Endometrial microvascular endothelial cells (primary cell): ENCODE data around the gene NELFB. TPM values are rescaled to one million over a fixed set of nuclear protein-coding genes. Genes with fewer than 3 reads are reported as not detected.

Experiments
- in situ Hi-C: cut with HindIII; loops from 2 replicates; pipeline ENCODE4 v1.10.0; 2017; ENCODE audit warnings: low sequenced_read_pairs, low pct_unique_long_range_greater_than_20kb; ENCODE audit errors: inconsistent ontology term
- total RNA-seq: library from RNA; depleted of rRNA; stranded (reverse); fragments of >200 nt; gene quantifications from one replicate; pipeline ENCODE4 v1.2.3, GENCODE V29; 2015; ENCODE audit errors: inconsistent ontology term

The NELFB gene
- total RNA-seq, 1 donor from 2014 or later, result 72.0 TPM

- in situ Hi-C loops, result no loop called here
These were observed 52.3 kb downstream of the NELFB start for GRCh38 chr9:137307255-137308056.

GRCh38 chr9:137308057-137308619 lies 53.0 kb downstream of the NELFB start:
- in situ Hi-C loops, result no loop called here

GRCh38 chr9:137309368-137310188 lies 54.5 kb downstream of the NELFB start:
- in situ Hi-C loops, result no loop called here

- in situ Hi-C loops, result no loop called here
These were observed 55.3 kb downstream of the NELFB start for GRCh38 chr9:137310189-137311052.

- in situ Hi-C loops, result no loop called here
These were observed 56.3 kb downstream of the NELFB start for GRCh38 chr9:137311171-137311985.

GRCh38 chr9:137311986-137312851 lies 57.1 kb downstream of the NELFB start:
- in situ Hi-C loops, result no loop called here

GRCh38 chr9:137312852-137313325 lies 57.8 kb downstream of the NELFB start:
- in situ Hi-C loops, result no loop called here

GRCh38 chr9:137313326-137313936 lies 58.3 kb downstream of the NELFB start:
- in situ Hi-C loops, result no loop called here

GRCh38 chr9:137313956-137314560 lies 58.9 kb downstream of the NELFB start:
- in situ Hi-C loops, result no loop called here

- in situ Hi-C loops, result no loop called here
These were observed 59.7 kb downstream of the NELFB start for GRCh38 chr9:137314561-137315560.

GRCh38 chr9:137315581-137316011 lies 60.5 kb downstream of the NELFB start:
- in situ Hi-C loops, result no loop called here

GRCh38 chr9:137316012-137316981 lies 61.2 kb downstream of the NELFB start:
- in situ Hi-C loops, result no loop called here

- in situ Hi-C loops, result no loop called here
These were observed 62.0 kb downstream of the NELFB start for GRCh38 chr9:137317021-137317717.
